Measurements from ENCODE around the gene SWT1. TPM values are rescaled to one million over a fixed set of nuclear protein-coding genes. Genes with fewer than 3 reads are reported as not detected.

The SWT1 gene
- total and polyA plus RNA-seq, 4 donors: 1.1 to 19.4 (median 3.3) TPM

- ATAC-seq (ENCODE audit: insufficient read depth, low FRiP score) (no peak), DNase-seq (no peak)
- Histone ChIP-seq H3K27me3 (ENCODE audit: control insufficient read depth in 3 of 3, insufficient read depth in 3 of 3, low read length in 2 of 3) (no peaks in the 10 kb centered on the region), H3K4me3 (no peak overlapping the region), H3K27ac (ENCODE audit: low read depth in 1 of 2, low read length in 1 of 2) (no peak overlapping the region), H3K4me1 (ENCODE audit: control insufficient read depth in 5 of 5, insufficient read depth in 5 of 5, low read length in 5 of 5) (peaks cover 3 to 21% (median 11%) of the 10 kb centered on the region in 5 donors), H3K9ac (ENCODE audit: insufficient read depth in 1 of 2, low read length in 2 of 2) (no peak overlapping the region), H3K9me3 (ENCODE audit: control insufficient read depth in 4 of 4, insufficient read depth in 3 of 4, low read length in 3 of 4) (no peaks in the 10 kb centered on the region), H3K36me3 (ENCODE audit: control insufficient read depth in 4 of 4, insufficient read depth in 4 of 4, low read length in 4 of 4) (peaks cover 0 to 15% (median 3%) of the 10 kb centered on the region in 4 donors)
- WGBS, 2 donors: 97 to 98% methylated on average over 3 of the region's 3 CpGs
- TF ChIP-seq, protein P1, sequence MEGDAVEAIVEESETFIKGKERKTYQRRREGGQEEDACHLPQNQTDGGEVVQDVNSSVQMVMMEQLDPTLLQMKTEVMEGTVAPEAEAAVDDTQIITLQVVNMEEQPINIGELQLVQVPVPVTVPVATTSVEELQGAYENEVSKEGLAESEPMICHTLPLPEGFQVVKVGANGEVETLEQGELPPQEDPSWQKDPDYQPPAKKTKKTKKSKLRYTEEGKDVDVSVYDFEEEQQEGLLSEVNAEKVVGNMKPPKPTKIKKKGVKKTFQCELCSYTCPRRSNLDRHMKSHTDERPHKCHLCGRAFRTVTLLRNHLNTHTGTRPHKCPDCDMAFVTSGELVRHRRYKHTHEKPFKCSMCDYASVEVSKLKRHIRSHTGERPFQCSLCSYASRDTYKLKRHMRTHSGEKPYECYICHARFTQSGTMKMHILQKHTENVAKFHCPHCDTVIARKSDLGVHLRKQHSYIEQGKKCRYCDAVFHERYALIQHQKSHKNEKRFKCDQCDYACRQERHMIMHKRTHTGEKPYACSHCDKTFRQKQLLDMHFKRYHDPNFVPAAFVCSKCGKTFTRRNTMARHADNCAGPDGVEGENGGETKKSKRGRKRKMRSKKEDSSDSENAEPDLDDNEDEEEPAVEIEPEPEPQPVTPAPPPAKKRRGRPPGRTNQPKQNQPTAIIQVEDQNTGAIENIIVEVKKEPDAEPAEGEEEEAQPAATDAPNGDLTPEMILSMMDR (IDR thresholded peaks at IDR 0.05; ENCODE audit: control extremely low read depth, extremely low read depth): no peak
Observed at GRCh38 chr1:185159966-185160365, 3.0 kb downstream of the SWT1 start.

DNA sequence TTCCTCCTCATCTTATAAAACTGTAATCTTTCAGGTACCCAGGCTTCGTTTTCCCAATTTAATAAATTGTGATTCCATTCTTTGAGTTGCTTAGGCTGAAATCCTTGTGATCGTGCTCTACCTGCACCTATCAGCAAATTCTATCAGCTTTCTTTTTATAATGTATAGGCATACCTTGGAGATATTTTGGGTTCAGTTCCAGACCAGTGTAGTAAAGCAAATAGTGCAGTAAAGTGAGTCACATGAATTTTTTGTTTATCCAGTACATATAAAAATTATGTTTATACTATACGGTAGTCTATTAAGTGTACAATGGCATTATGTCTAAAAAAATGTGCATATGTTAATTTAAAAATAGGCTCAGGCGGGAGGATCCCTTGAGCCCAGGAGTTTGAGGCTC lies 5.5 kb downstream of the SWT1 start:
- ATAC-seq (ENCODE audit: insufficient read depth, low FRiP score): no peak
- DNase-seq: no peak
- 95 to 97% methylated on average over 4 of the region's 4 CpGs for WGBS, 2 donors
- Histone ChIP-seq H3K27me3 (ENCODE audit: control insufficient read depth in 3 of 3, insufficient read depth in 3 of 3, low read length in 2 of 3) (no peaks in the 10 kb centered on the region), H3K4me3 (no peak overlapping the region), H3K36me3 (ENCODE audit: control insufficient read depth in 4 of 4, insufficient read depth in 4 of 4, low read length in 4 of 4) (peaks cover 0 to 24% (median 6%) of the 10 kb centered on the region in 4 donors), H3K9ac (ENCODE audit: insufficient read depth in 1 of 2, low read length in 2 of 2) (no peak overlapping the region), H3K27ac (ENCODE audit: low read depth in 1 of 2, low read length in 1 of 2) (no peak overlapping the region), H3K9me3 (ENCODE audit: control insufficient read depth in 4 of 4, insufficient read depth in 3 of 4, low read length in 3 of 4) (no peaks in the 10 kb centered on the region), H3K4me1 (ENCODE audit: control insufficient read depth in 5 of 5, insufficient read depth in 5 of 5, low read length in 5 of 5) (peaks cover 3 to 11% (median 8%) of the 10 kb centered on the region in 5 donors)
- TF ChIP-seq, protein P1 (IDR thresholded peaks at IDR 0.05; ENCODE audit: control extremely low read depth, extremely low read depth): no peak

DNA sequence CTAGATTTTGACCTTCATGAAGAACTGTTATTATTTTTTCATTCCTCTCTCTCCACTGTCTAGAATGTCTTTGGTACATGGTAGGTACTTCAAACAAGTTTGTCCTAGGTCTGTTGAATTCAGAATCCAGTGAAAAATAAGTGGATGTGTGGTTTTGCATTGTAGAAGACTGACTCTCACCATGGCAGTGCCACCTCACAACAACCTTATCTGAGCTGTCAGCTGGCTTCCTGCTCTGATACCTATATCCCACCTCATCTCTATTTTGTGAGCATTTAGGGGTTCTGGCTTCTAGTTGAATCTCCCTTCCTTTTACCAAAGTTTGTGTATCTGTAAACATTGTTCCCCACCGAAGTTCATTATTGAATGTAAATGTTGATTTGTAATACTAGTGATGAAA lies 9.1 kb downstream of the SWT1 start:
- no peak for DNase-seq
- Histone ChIP-seq H3K9me3 (ENCODE audit: control insufficient read depth in 4 of 4, insufficient read depth in 3 of 4, low read length in 3 of 4) (no peaks in the 10 kb centered on the region), H3K4me1 (ENCODE audit: control insufficient read depth in 5 of 5, insufficient read depth in 5 of 5, low read length in 5 of 5) (no peaks in the 10 kb centered on the region), H3K27me3 (ENCODE audit: control insufficient read depth in 3 of 3, insufficient read depth in 3 of 3, low read length in 2 of 3) (no peaks in the 10 kb centered on the region), H3K9ac (ENCODE audit: insufficient read depth in 1 of 2, low read length in 2 of 2) (no peak overlapping the region), H3K4me3 (no peak overlapping the region), H3K36me3 (ENCODE audit: control insufficient read depth in 4 of 4, insufficient read depth in 4 of 4, low read length in 4 of 4) (peaks cover 0 to 22% (median 6%) of the 10 kb centered on the region in 4 donors), H3K27ac (ENCODE audit: low read depth in 1 of 2, low read length in 1 of 2) (no peak overlapping the region)
- no peak for ATAC-seq (ENCODE audit: insufficient read depth, low FRiP score)
- 39 to 45% methylated on average over 1 of the region's 1 CpG for WGBS, 2 donors
- TF ChIP-seq, protein P1 (IDR thresholded peaks at IDR 0.05; ENCODE audit: control extremely low read depth, extremely low read depth): no peak

DNA sequence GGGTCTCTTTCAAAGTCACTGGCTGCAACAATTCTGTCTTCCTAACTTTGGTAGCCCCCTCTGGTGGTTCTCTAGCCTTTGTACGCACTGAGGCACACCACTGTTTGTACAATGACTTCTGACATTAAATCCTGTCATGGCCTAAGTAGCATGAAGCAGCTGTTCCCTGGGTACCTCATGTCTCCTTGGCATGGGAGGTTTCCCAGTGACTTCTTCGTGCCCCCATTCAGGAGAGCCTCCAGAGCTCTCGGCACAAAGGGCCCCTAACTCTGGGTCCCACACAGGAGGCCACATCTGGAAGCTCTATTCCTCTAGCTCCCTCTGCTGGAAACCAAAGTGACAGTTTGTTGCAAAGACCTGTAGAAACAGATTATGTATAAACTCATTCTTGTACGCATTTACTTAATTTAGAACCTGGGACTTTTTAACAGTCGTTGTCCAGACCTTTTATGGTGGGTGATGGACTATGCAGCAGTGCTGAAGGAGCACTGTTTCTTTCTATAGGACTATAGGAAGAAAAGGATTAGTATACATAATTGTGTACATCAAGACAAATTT lies 13.4 kb downstream of the SWT1 start:
- TF ChIP-seq, protein P1 (IDR thresholded peaks at IDR 0.05; ENCODE audit: control extremely low read depth, extremely low read depth): peak; percentile 30
- no peaks in the 10 kb centered on the region for H3K27me3 ChIP-seq (ENCODE audit: control insufficient read depth in 3 of 3, insufficient read depth in 3 of 3, low read length in 2 of 3)
- 27 to 31% methylated on average over 5 of the region's 5 CpGs for WGBS, 2 donors
- H3K9me3 ChIP-seq (ENCODE audit: control insufficient read depth in 4 of 4, insufficient read depth in 3 of 4, low read length in 3 of 4): no peaks in the 10 kb centered on the region
- H3K36me3 ChIP-seq (ENCODE audit: control insufficient read depth in 4 of 4, insufficient read depth in 4 of 4, low read length in 4 of 4): peaks cover 0 to 8% (median 3%) of the 10 kb centered on the region in 4 donors
- ATAC-seq (ENCODE audit: insufficient read depth, low FRiP score): no peak
- no peaks in the 10 kb centered on the region for H3K4me1 ChIP-seq (ENCODE audit: control insufficient read depth in 5 of 5, insufficient read depth in 5 of 5, low read length in 5 of 5)
- no peak overlapping the region for H3K4me3 ChIP-seq
- DNase-seq: peak; percentile 56 to 83 (median 83)
- peak overlapping the region in 1 of 2 donors; percentile 17 for H3K27ac ChIP-seq (ENCODE audit: low read depth in 1 of 2, low read length in 1 of 2)
- H3K9ac ChIP-seq (ENCODE audit: insufficient read depth in 1 of 2, low read length in 2 of 2): no peak overlapping the region
